ENCODE measurements around the gene CDH4. TPM values are rescaled to one million over a fixed set of nuclear protein-coding genes. Genes with fewer than 3 reads are reported as not detected.
"Not testable (repeated sequence)": the region's sequence is repeated elsewhere in the genome, so short reads cannot be mapped to it uniquely, and the experiment has no call there.

Gene CDH4
- total RNA-seq, 2 experiments from 2014 or later, result 0.10 to 0.21 TPM

DNA sequence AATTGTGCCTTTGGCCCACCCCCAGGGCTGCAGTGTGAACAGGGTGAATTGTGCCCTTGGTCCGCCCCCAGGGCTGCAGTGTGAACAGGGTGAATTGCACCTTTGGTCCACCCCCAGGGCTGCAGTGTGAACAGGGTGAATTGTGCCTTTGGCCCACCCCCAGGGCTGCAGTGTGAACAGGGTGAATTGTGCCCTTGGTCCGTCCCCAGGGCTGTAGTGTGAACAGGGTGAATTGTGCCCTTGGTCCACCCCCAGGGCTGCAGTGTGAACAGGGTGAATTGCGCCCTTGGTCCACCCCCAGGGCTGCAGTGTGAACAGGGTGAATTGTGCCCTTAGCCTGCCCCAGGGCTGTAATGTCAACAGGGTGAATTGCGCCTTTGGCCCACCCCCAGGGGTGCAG, 602.5 kb downstream of the CDH4 start:
- intact Hi-C loops (cut with micrococcal nuclease); H3K4me1 Mint-ChIP-seq (ENCODE audit: low read depth); H3K36me3 Mint-ChIP-seq; H3K4me3 Mint-ChIP-seq; H3K27ac Mint-ChIP-seq; H3K27me3 Mint-ChIP-seq; H3K9me3 Mint-ChIP-seq; DNase-seq; POLR2A ChIA-PET; CTCF ChIA-PET: not testable (repeated sequence)

DNA sequence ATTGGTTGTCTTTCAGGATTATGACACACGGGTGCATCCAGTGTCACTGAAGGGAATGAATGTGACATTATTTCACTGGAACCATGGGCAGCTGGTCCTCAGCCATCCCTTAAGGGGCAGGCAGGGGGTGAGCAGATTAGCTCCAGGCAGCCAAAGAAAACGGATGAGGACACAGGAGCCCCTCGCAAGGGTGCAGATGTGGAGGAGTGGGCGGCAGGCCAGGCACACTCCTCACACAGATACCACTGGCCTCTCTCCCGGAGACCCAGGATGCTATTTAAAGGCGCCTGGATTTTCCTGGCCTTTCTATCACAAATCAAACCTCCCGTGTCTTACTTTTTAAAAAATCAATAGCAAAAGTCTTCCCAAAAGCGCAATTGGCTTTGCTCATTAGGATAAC, 603.2 kb downstream of the CDH4 start:
- CTCF ChIA-PET, result no interaction called here
- no peaks in the 10 kb centered on the region for H3K36me3 Mint-ChIP-seq
- peaks cover 2% of the 10 kb centered on the region for H3K27me3 Mint-ChIP-seq
- POLR2A ChIA-PET, result no interaction called here
- no peak overlapping the region for H3K27ac Mint-ChIP-seq
- no peak overlapping the region for H3K4me3 Mint-ChIP-seq
- no peak for DNase-seq
- H3K9me3 Mint-ChIP-seq, result no peaks in the 10 kb centered on the region
- intact Hi-C loops (cut with micrococcal nuclease), result no loop called here
- H3K4me1 Mint-ChIP-seq (ENCODE audit: low read depth), result no peaks in the 10 kb centered on the region

DNA sequence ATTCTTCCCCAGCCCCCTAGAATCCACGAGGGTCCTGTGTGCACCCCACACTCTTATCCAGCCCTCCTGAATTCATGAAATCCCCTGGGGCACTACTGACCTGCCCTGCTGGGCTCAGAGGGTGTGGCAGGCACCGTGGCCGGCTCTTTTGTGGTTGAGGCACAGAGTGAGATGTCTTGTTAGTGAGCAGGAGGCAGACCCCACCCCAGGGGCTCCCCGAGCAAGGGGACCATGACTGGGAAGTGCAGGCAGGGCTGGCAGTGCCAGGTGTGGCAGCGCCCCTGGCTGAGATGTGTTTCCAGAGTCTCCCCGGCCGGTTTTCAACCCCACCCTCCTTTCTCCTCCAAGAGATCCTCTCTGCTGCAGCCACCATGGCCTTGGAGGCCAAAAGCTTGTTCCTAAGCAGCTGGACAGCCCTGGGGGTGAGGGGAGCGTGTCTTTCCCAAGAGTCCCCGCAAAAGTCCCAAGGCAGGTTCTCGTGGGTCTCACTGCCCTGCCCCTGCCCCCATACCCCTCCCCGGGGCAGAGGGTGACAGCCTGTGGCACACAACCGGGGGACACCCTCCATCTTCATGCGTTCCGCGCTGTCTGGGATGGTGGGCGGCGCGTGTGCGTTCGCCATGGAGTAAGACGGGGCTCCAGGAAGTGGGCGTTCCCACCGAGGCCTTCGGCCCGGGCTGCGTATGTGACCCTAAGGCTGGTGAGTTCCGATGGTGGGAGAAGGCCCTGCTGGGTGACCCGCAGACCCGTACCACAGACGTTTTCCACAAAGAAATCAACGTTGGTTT, 604.8 kb downstream of the CDH4 start:
- Mint-ChIP-seq H3K9me3 (no peaks in the 10 kb centered on the region), H3K4me1 (ENCODE audit: low read depth) (no peaks in the 10 kb centered on the region)
- intact Hi-C loops (cut with micrococcal nuclease), result no loop called here

DNA sequence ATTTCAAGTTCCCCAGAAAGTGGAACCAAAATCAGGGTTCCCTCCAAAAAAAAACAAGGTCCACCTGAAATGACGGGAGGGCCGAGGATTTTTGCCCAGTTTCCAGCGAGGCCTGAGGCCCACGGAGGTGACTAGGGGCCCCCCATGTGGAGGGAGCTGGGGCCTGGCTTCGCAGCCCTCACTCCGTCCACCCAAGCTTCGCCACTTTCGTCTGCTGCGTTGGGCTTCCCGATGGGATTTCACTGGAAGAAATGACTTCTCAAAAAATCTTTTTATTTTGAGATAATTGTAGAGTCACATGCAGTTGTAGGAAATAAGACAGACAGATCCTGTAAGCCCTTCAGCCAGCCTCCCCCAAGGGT, 605.3 kb downstream of the CDH4 start:
- H3K9me3 Mint-ChIP-seq, result no peaks in the 10 kb centered on the region
- intact Hi-C loops (cut with micrococcal nuclease), result no loop called here
- DNase-seq, result no peak
- no peaks in the 10 kb centered on the region for H3K36me3 Mint-ChIP-seq
- H3K27ac Mint-ChIP-seq, result no peak overlapping the region
- CTCF ChIA-PET, result no interaction called here
- H3K27me3 Mint-ChIP-seq, result peaks cover 7% of the 10 kb centered on the region
- POLR2A ChIA-PET, result no interaction called here
- H3K4me3 Mint-ChIP-seq, result no peak overlapping the region
- no peaks in the 10 kb centered on the region for H3K4me1 Mint-ChIP-seq (ENCODE audit: low read depth)

More for the DNA sequence above, 604.8 kb downstream of the CDH4 start:
- peaks cover 7% of the 10 kb centered on the region for H3K27me3 Mint-ChIP-seq
- POLR2A ChIA-PET, result no interaction called here
- CTCF ChIA-PET, result no interaction called here
- H3K36me3 Mint-ChIP-seq, result no peaks in the 10 kb centered on the region
- DNase-seq, result no peak
- H3K4me3 Mint-ChIP-seq, result no peak overlapping the region
- H3K27ac Mint-ChIP-seq, result no peak overlapping the region

GRCh38 chr20:61857884-61858283, 605.8 kb downstream of the CDH4 start:
- Mint-ChIP-seq H3K27ac (no peak overlapping the region), H3K4me3 (no peak overlapping the region)

DNA sequence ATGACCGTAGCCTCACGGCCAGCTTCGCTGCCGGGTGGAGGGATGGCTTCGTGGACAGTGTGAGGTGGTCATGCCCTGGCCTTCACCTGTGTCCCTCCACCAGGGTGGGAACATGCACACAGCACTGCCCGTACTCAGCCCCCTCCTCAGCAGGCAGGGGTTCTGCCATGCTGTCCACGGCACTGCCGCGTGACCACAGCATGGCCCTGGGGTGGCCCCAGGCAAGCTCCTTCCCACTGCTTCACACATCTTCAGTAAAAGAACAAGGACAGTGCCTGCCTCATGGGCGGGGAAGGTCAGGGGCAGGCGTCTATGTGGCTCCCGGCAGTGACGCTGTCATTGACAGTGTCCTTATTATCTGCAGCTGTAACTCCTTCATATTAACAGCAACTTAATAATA, 607.7 kb downstream of the CDH4 start:
- Mint-ChIP-seq H3K27ac (no peak overlapping the region), H3K27me3 (peaks cover 7% of the 10 kb centered on the region), H3K4me1 (ENCODE audit: low read depth) (no peaks in the 10 kb centered on the region), H3K9me3 (no peaks in the 10 kb centered on the region), H3K36me3 (no peaks in the 10 kb centered on the region), H3K4me3 (no peak overlapping the region)
- no peak for DNase-seq
- ChIA-PET POLR2A (no interaction called here), CTCF (no interaction called here)
- intact Hi-C loops (cut with micrococcal nuclease), result no loop called here

More at GRCh38 chr20:61857884-61858283, 605.8 kb downstream of the CDH4 start:
- CTCF ChIA-PET, result no interaction called here
- DNase-seq, result no peak
- intact Hi-C loops (cut with micrococcal nuclease), result no loop called here
- POLR2A ChIA-PET, result no interaction called here
- H3K27me3 Mint-ChIP-seq, result peaks cover 7% of the 10 kb centered on the region
- no peaks in the 10 kb centered on the region for H3K9me3 Mint-ChIP-seq
- H3K4me1 Mint-ChIP-seq (ENCODE audit: low read depth), result no peaks in the 10 kb centered on the region
- no peaks in the 10 kb centered on the region for H3K36me3 Mint-ChIP-seq

DNA sequence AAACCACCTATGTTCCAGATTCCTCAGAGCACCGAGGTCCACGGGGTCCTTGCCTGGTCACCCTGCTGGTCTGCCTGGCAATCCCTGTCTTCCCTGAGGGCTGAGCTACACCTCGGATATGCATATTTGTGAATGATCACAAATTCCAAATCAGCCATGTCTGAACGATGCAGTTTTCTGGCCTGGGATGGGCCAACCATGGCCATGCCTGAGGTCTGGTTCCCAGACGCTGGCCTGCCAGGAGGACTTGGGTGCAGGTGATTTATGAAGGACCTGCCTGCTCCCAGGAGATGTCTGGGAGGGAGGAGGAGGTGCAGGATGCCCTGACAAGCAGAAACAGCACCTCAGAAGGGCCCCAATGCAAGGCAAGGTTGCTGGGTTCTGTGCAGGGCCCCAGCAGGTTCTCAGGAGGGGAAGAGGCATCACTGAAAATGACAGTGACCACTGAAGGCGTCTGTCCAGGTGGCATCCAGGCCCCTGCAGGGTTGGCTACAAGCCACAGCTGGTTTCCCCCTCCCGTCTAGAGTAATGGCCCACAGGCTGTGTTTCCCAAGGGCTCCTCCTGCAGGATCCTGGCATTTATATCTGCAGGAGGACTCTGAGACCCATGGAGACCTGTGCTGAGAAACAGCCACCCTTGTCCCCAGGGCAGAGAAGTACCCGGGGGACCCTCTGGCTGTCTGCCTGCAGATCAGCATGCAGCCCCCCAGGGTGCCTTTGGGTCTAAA, 608.4 kb downstream of the CDH4 start:
- Mint-ChIP-seq H3K27ac (no peak overlapping the region), H3K36me3 (no peaks in the 10 kb centered on the region), H3K4me1 (ENCODE audit: low read depth) (no peaks in the 10 kb centered on the region), H3K27me3 (peaks cover 7% of the 10 kb centered on the region), H3K9me3 (peaks cover 5% of the 10 kb centered on the region), H3K4me3 (no peak overlapping the region)
- ChIA-PET CTCF (no interaction called here), POLR2A (no interaction called here)
- no peak for DNase-seq
- intact Hi-C loops (cut with micrococcal nuclease), result no loop called here

DNA sequence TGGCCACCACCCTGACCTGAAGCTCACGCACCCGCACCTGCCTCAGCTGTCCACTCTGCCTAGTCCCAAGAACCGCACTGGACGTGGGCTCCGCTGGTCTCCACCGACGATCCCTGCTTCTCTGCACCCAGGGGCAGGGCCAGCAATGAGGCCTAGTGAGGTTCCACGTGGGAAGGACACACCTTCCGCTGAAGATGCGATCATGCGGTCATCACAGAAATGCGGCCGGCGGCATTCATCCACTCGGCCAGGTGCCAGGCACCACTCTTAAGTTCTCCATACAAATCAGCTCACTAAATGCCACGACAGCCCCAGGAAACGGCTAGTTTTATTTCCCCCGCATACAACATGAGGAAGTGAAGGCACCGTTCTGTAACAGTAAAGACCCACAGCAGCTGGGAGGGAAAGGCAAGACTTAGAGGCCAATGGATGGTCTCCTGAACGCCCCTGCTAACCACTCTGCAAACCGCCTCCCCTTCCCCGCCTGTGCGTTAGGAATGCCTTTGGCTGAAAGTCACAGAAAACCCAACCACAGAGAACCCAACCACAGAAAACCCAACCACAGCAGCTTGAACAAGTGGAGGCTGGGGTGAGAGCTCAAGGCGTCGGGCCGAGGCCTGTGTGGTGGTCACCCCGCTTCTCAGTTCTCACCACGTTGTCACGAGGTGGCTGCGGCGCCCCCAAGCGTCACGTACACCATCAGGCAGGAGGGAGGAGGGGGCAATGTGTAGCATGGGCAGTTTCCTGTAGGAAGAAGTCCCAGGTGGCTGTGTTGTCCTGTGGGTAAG, 609.2 kb downstream of the CDH4 start:
- DNase-seq, result no peak
- H3K36me3 Mint-ChIP-seq, result no peaks in the 10 kb centered on the region
- ChIA-PET POLR2A (no interaction called here), CTCF (no interaction called here)
- intact Hi-C loops (cut with micrococcal nuclease), result no loop called here
- H3K27ac Mint-ChIP-seq, result no peak overlapping the region
- H3K9me3 Mint-ChIP-seq, result peaks cover 9% of the 10 kb centered on the region
- no peak overlapping the region for H3K4me3 Mint-ChIP-seq
- H3K4me1 Mint-ChIP-seq (ENCODE audit: low read depth), result no peaks in the 10 kb centered on the region
- H3K27me3 Mint-ChIP-seq, result peaks cover 7% of the 10 kb centered on the region

DNA sequence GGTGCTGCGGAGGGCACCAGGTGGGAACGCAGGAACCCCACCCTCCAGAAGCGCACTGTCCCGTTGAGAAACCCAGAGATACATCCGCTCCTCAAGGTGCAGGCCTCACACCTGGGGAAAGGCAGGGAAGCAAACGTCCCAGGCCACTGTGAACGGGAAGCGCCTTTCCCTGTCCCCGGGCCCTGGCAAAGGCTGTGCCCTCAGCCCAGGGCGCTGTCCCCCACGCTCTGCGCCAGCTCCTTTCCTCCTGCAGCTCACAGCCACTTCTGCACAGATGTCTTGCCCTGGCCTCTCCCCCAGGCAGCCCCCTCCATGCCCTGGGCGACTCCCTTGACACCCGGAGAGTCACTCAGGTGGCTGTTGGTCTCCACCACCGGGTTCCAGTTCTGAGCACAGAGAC, 609.8 kb downstream of the CDH4 start:
- H3K36me3 Mint-ChIP-seq, result no peaks in the 10 kb centered on the region
- no peak overlapping the region for H3K27ac Mint-ChIP-seq
- intact Hi-C loops (cut with micrococcal nuclease), result no loop called here
- H3K4me3 Mint-ChIP-seq, result no peak overlapping the region
- ChIA-PET POLR2A (no interaction called here), CTCF (no interaction called here)
- H3K9me3 Mint-ChIP-seq, result peaks cover 9% of the 10 kb centered on the region
- no peaks in the 10 kb centered on the region for H3K4me1 Mint-ChIP-seq (ENCODE audit: low read depth)
- no peak for DNase-seq
- H3K27me3 Mint-ChIP-seq, result peaks cover 7% of the 10 kb centered on the region

- Mint-ChIP-seq H3K27ac (no peak overlapping the region), H3K27me3 (peaks cover 7% of the 10 kb centered on the region), H3K4me3 (no peak overlapping the region), H3K9me3 (peaks cover 9% of the 10 kb centered on the region), H3K36me3 (no peaks in the 10 kb centered on the region), H3K4me1 (ENCODE audit: low read depth) (no peaks in the 10 kb centered on the region)
- no peak for DNase-seq
- ChIA-PET POLR2A (no interaction called here), CTCF (no interaction called here)
- intact Hi-C loops (cut with micrococcal nuclease), result no loop called here
Measured at GRCh38 chr20:61862881-61863280, 610.8 kb downstream of the CDH4 start.

DNA sequence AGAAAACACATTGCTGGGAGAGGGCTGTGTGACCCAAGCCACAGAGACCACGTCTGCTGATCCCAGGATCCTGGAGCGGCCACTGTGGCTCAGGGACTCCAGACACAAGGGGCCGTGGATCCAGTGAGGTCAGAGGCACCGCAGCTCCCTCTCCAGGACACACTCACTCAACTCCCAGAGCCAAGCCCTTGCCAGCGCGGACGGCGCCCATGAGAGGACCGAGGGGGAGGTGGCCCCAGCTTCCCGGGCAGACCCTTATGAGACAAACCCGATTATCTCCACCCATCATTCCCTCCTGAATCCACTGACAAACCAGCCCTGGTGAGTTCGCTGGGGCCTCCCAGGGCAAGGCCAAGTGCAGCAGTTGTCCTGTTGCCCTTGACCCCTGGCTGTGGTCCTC, 612.4 kb downstream of the CDH4 start:
- Mint-ChIP-seq H3K36me3 (no peaks in the 10 kb centered on the region), H3K27ac (no peak overlapping the region), H3K27me3 (peaks cover 7% of the 10 kb centered on the region), H3K4me3 (no peak overlapping the region), H3K9me3 (peaks cover 9% of the 10 kb centered on the region), H3K4me1 (ENCODE audit: low read depth) (no peaks in the 10 kb centered on the region)
- intact Hi-C loops (cut with micrococcal nuclease), result no loop called here
- ChIA-PET POLR2A (no interaction called here), CTCF (no interaction called here)
- DNase-seq, result no peak

GRCh38 chr20:61865353-61865752, 613.3 kb downstream of the CDH4 start:
- no peak for DNase-seq
- H3K9me3 Mint-ChIP-seq, result peaks cover 9% of the 10 kb centered on the region
- ChIA-PET POLR2A (no interaction called here), CTCF (no interaction called here)
- no peaks in the 10 kb centered on the region for H3K36me3 Mint-ChIP-seq
- H3K4me1 Mint-ChIP-seq (ENCODE audit: low read depth), result no peaks in the 10 kb centered on the region
- intact Hi-C loops (cut with micrococcal nuclease), result no loop called here
- no peak overlapping the region for H3K27ac Mint-ChIP-seq
- peaks cover 5% of the 10 kb centered on the region for H3K27me3 Mint-ChIP-seq
- H3K4me3 Mint-ChIP-seq, result no peak overlapping the region

DNA sequence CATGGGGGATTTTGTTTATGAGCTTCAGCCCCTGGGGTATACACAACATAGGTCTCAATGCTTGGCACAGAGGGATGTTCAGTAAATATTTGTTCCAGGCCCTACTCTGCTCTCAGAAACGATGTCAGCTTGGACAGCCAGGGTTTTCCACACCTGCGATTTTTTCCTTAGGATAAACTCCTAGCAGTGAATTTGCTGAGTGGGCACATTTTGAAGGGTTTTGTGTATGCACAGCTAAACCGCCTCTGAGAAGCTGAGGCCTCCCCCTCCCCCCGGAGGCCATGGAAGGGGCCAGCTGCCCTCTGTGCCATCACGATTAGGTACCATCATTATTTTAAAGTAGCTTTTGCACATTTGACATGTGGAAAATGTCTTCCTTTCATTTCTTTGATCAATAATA, 614.1 kb downstream of the CDH4 start:
- DNase-seq, result no peak
- intact Hi-C loops (cut with micrococcal nuclease), result no loop called here
- Mint-ChIP-seq H3K36me3 (no peaks in the 10 kb centered on the region), H3K9me3 (peaks cover 9% of the 10 kb centered on the region), H3K4me3 (no peak overlapping the region), H3K4me1 (ENCODE audit: low read depth) (no peaks in the 10 kb centered on the region), H3K27ac (no peak overlapping the region), H3K27me3 (peaks cover 4% of the 10 kb centered on the region)
- ChIA-PET CTCF (no interaction called here), POLR2A (no interaction called here)
